HepG2 (cell line): ENCODE data around the gene TPRG1. TPM values are rescaled to one million over a fixed set of nuclear protein-coding genes. Genes with fewer than 3 reads are reported as not detected.

Source experiments
- ATAC-seq: fragments of 200-7000 bp; cut with Tn5 transposase; 3 replicates; pipeline ENCODE4 v1.9.1; 2020; ENCODE audit warnings: mild to moderate bottlenecking, moderate library complexity
- BruUV-seq: library from RNA; stranded (reverse); fragments of 400-500 nt; replicated peaks from 2 replicates; lab custom pipeline; 2021; lab: Mats Ljungman, UMichigan
- CTCF ChIA-PET: fragments of 300-600 bp; formaldehyde crosslinking; extraction: SDS; loops from one replicate; lab custom pipeline; 2021; ENCODE audit warnings: low total read pairs, inconsistent platforms, low intra/inter-chr PET ratio; lab: Yijun Ruan, JAX
- POLR2A ChIA-PET: fragments of 350-600 bp; sonication (Branson Sonifier 250); formaldehyde crosslinking; loops from one replicate; lab custom pipeline; 2020; ENCODE audit warnings: antibody characterized with exemption, inconsistent platforms; lab: Yijun Ruan, JAX
- DNase-seq: peaks from one replicate; pipeline ENCODE4 v3.0.0-alpha.2; 2015; ENCODE audit warnings: low spot score
- FAIRE-seq: peaks from 3 replicates; lab custom pipeline; 2011; peaks lifted over from hg19 to GRCh38; lab: Jason Lieb, UNC
- H2AFZ ChIP-seq: one replicate; pipeline ENCODE4 v1.6.1; 2011; ENCODE audit warnings: low read length, inconsistent platforms
- H3K27ac ChIP-seq: fragments of 300-600 bp; 3 replicates; pipeline ENCODE4 v1.8.0; 2011; ENCODE audit warnings: mixed run types, mild to moderate bottlenecking, mixed read lengths, low read length, inconsistent platforms; ENCODE audit not compliant: insufficient read depth; ENCODE audit errors: extremely low read length
- H3K27me3 ChIP-seq, 2 experiments: fragments of 200-600 bp in 1 of 2; 2 replicates in 1 of 2; 3 replicates in 1 of 2; pipeline versions ENCODE4 v1.6.0 to v1.8.0; 2011; ENCODE audit warnings: low read length in 2 of 2, mild to moderate bottlenecking in 2 of 2, moderate library complexity in 2 of 2, inconsistent platforms in 1 of 2; ENCODE audit not compliant: insufficient read depth in 2 of 2, control insufficient read depth in 1 of 2
- H3K36me3 ChIP-seq, 2 experiments: fragments of 200-600 bp in 1 of 2; replicated peaks in 1 of 2; 2 replicates in 1 of 2; 3 replicates in 1 of 2; pipeline versions ENCODE4 v1.5.1 to v1.8.0; 2011; ENCODE audit warnings: low read length in 2 of 2, inconsistent platforms in 1 of 2; ENCODE audit not compliant: insufficient read depth in 2 of 2, control insufficient read depth in 1 of 2
- H3K4me1 ChIP-seq: 2 replicates; pipeline ENCODE4 v1.5.1; 2012; ENCODE audit warnings: low read length, inconsistent platforms; ENCODE audit not compliant: insufficient read depth
- H3K4me2 ChIP-seq: 2 replicates; pipeline ENCODE4 v1.6.0; 2011; ENCODE audit warnings: low read depth, low read length, inconsistent platforms
- H3K4me3 ChIP-seq, 3 experiments: fragments of 200-600 bp in 1 of 3; sonication (generic), shearing (Covaris generic) in 1 of 3; replicated peaks in 1 of 3; 2 replicates each; pipeline ENCODE4 v1.5.1; 2011 to 2016; ENCODE audit warnings: low read length in 3 of 3, inconsistent platforms in 2 of 3, low read depth in 2 of 3, mild to moderate bottlenecking in 2 of 3, control low read depth in 1 of 3, mixed read lengths in 1 of 3; ENCODE audit not compliant: insufficient read depth in 1 of 3
- H3K79me2 ChIP-seq: one replicate; pipeline ENCODE4 v1.6.1; 2011; ENCODE audit warnings: low read length, inconsistent platforms; ENCODE audit not compliant: insufficient read depth
- H3K9ac ChIP-seq: 2 replicates; pipeline ENCODE4 v1.6.0; 2011; ENCODE audit warnings: mild to moderate bottlenecking, low read depth, low read length, inconsistent platforms; ENCODE audit not compliant: insufficient read depth
- H3K9me3 ChIP-seq: 2 replicates; pipeline ENCODE4 v1.5.1; 2012; ENCODE audit warnings: mild to moderate bottlenecking, low read length
- H4K20me1 ChIP-seq: 2 replicates; pipeline ENCODE4 v1.6.0; 2011; ENCODE audit warnings: inconsistent platforms, mild to moderate bottlenecking, low read length, moderate library complexity; ENCODE audit not compliant: insufficient read depth
- CEBPZ ChIP-seq: IDR thresholded peaks from 2 replicates; pipeline ENCODE4 v1.6.1; 2012; ENCODE audit warnings: low read length, improper control_type of control experiment
- GPBP1L1 ChIP-seq: sonication (generic); formaldehyde crosslinking; IDR thresholded peaks from 2 replicates; pipeline ENCODE4 v1.5.0; 2020; ENCODE audit warnings: mild to moderate bottlenecking, missing genetic modification reagents
- HOXA9 ChIP-seq: sonication (generic); formaldehyde crosslinking; IDR thresholded peaks from 2 replicates; pipeline ENCODE4 v1.8.1; 2022; ENCODE audit warnings: missing genetic modification reagents, mild to moderate bottlenecking, moderate library complexity, borderline replicate concordance
- MXD1 ChIP-seq: sonication (generic); formaldehyde crosslinking; IDR thresholded peaks from 2 replicates; pipeline ENCODE4 v1.4.0; 2020; ENCODE audit warnings: mild to moderate bottlenecking, missing genetic modification reagents
- NFE2L2 ChIP-seq: fragments of 150-350 bp; IDR thresholded peaks from 2 replicates; pipeline ENCODE4 v1.6.1; 2014; ENCODE audit warnings: low read length
- PCBP2 ChIP-seq: fragments of 200-400 bp; formaldehyde crosslinking; optimal IDR thresholded peaks from 2 replicates; pipeline ENCODE3; 2018; ENCODE audit warnings: low read length, low read depth; ENCODE audit not compliant: poor library complexity, severe bottlenecking
- PHB2 ChIP-seq: fragments of 450-650 bp; IDR thresholded peaks from 2 replicates; pipeline ENCODE4 v1.6.1; 2018; ENCODE audit not compliant: partially characterized antibody
- ZNF598 ChIP-seq: sonication (generic); formaldehyde crosslinking; IDR thresholded peaks from 2 replicates; pipeline ENCODE4 v1.5.1; 2020; ENCODE audit warnings: mild to moderate bottlenecking, missing genetic modification reagents, borderline replicate concordance
- ZNF644 ChIP-seq: IDR thresholded peaks from 2 replicates; pipeline ENCODE4 v1.6.1; 2016; ENCODE audit warnings: low read depth
- ZNF652 ChIP-seq: IDR thresholded peaks from 2 replicates; pipeline ENCODE4 v1.6.1; 2016; ENCODE audit warnings: low read depth, borderline replicate concordance
- ZNF674 ChIP-seq: sonication (generic); formaldehyde crosslinking; IDR thresholded peaks from 2 replicates; pipeline ENCODE4 v1.5.0; 2020; ENCODE audit warnings: low read depth, mild to moderate bottlenecking, missing genetic modification reagents
- ZNF704 ChIP-seq: sonication (generic); formaldehyde crosslinking; IDR thresholded peaks from 2 replicates; pipeline ENCODE4 v1.8.1; 2023; ENCODE audit warnings: mild to moderate bottlenecking, inconsistent platforms, moderate library complexity, missing genetic modification reagents, borderline replicate concordance
- in situ Hi-C: cut with HindIII; loops from 2 replicates; pipeline ENCODE4 v1.10.0; 2017; ENCODE audit warnings: low pct_unique_long_range_greater_than_20kb; ENCODE audit not compliant: extremely low pct_ligation_motif_present
- intact Hi-C: fragments of 100-400 bp; cut with micrococcal nuclease; formaldehyde crosslinking; loops from one replicate; pipeline ENCODE4 v1.10.0; 2022; ENCODE audit not compliant: unreplicated experiment
- polyA plus RNA-seq, 8 experiments: library from polyadenylated mRNA; depleted of rRNA in 3 of 8; stranded (reverse) in 7 of 8; unstranded in 1 of 8; fragments of >200 nt; fragmentation: Illumina TruSeq in 4 of 8; extraction: Trizol in 4 of 8; gene quantifications; 2 replicates each; pipeline versions ENCODE4 v1.2.1 to v1.2.3, GENCODE V29; 2011 to 2016; ENCODE audit warnings: low read depth in 4 of 8, missing spikeins in 1 of 8, mixed read lengths in 1 of 8; ENCODE audit not compliant: insufficient read depth in 1 of 8
- total RNA-seq, 5 experiments: library from RNA; depleted of rRNA; stranded (reverse); fragments of >200 nt; fragmentation: Illumina TruSeq; extraction: Trizol; gene quantifications; 2 replicates each; pipeline ENCODE4 v1.2.3, GENCODE V29; 2016; ENCODE audit warnings: low read depth in 1 of 5

TPRG1 gene
- total and polyA plus RNA-seq, 2 of the 13 experiments (the other 11 are each of a cell fraction or from before 2014, with no cell fraction given), result 0.17 TPM; not detected in 1

- TF ChIP-seq CEBPZ, result no peak
These were observed 136.2 kb downstream of the TPRG1 start (continued) for GRCh38 chr3:189307963-189308362.

GRCh38 chr3:189308608-189309007 lies 136.8 kb downstream of the TPRG1 start:
- no peak for ATAC-seq
- POLR2A ChIA-PET, result no interaction called here
- no peak for DNase-seq
- BruUV-seq, result no TSS peak
- Histone ChIP-seq H4K20me1 (no peaks in the 10 kb centered on the region), H3K27ac (no peak overlapping the region), H3K4me2 (no peak overlapping the region), H3K79me2 (no peaks in the 10 kb centered on the region), H2AFZ (no peak overlapping the region)
- TF ChIP-seq GPBP1L1 (CRISPR knock-in tag) (no peak), HOXA9 (no peak), ZNF598 (CRISPR knock-in tag) (no peak), MXD1 (CRISPR knock-in tag) (no peak), ZNF674 (CRISPR knock-in tag) (no peak), PCBP2 (no peak), NFE2L2 (no peak), ZNF704 (CRISPR knock-in tag) (no peak), ZNF652 (no peak), ZNF644 (CRISPR knock-in tag) (no peak), PHB2 (no peak)
- TF ChIP-seq, all 625 proteins: peak for 0
- Histone ChIP-seq H3K4me3 (no peak overlapping the region), H3K27me3 (no peaks in the 10 kb centered on the region), H3K9me3 (no peaks in the 10 kb centered on the region), H3K36me3 (no peaks in the 10 kb centered on the region), H3K4me1 (no peaks in the 10 kb centered on the region), H3K9ac (no peak overlapping the region)
- in situ Hi-C loops (no loop called here), intact Hi-C loops (no loop called here)
- CTCF ChIA-PET, result no interaction called here
- FAIRE-seq, result no peak
